RWPE2 (cell line): ENCODE results near the gene AFAP1L2.

ENCODE experiments used
- ATAC-seq: fragments of 200-7000 bp; cut with Tn5 transposase; 3 replicates; pipeline ENCODE4 v1.9.1; 2021; ENCODE audit warnings: low read depth
- DNase-seq: peaks from one replicate; pipeline ENCODE4 v3.0.0-alpha.2; 2020; ENCODE audit warnings: low spot score
- H3K27ac ChIP-seq: fragments of 450-650 bp; 2 replicates; pipeline ENCODE4 v1.5.1; 2017; ENCODE audit warnings: mild to moderate bottlenecking; ENCODE audit not compliant: poor library complexity, severe bottlenecking
- H3K27me3 ChIP-seq: fragments of 250-450 bp; sonication (Bioruptor Pico); 2 replicates; pipeline ENCODE4 v1.5.1; 2021; ENCODE audit warnings: mild to moderate bottlenecking, moderate library complexity; ENCODE audit not compliant: insufficient read depth, poor library complexity, severe bottlenecking
- H3K36me3 ChIP-seq: fragments of 250-450 bp; sonication (Bioruptor Pico); 2 replicates; pipeline ENCODE4 v1.5.1; 2020; ENCODE audit warnings: low read depth, mild to moderate bottlenecking, moderate library complexity
- H3K4me1 ChIP-seq: fragments of 250-450 bp; sonication (Bioruptor Pico); 2 replicates; pipeline ENCODE4 v1.5.1; 2021; ENCODE audit warnings: mild to moderate bottlenecking, moderate library complexity; ENCODE audit not compliant: insufficient read depth, poor library complexity, severe bottlenecking
- H3K4me3 ChIP-seq: fragments of 250-450 bp; sonication (Bioruptor Pico); 2 replicates; pipeline ENCODE4 v1.5.1; 2021; ENCODE audit warnings: mild to moderate bottlenecking, moderate library complexity; ENCODE audit not compliant: severe bottlenecking
- H3K9me3 ChIP-seq: fragments of 250-450 bp; sonication (Bioruptor Pico); 2 replicates; pipeline ENCODE4 v1.5.1; 2021; ENCODE audit warnings: mild to moderate bottlenecking, moderate library complexity; ENCODE audit not compliant: severe bottlenecking
- CTCF ChIP-seq: fragments of 450-650 bp; IDR thresholded peaks from one replicate; pipeline ENCODE4 v1.5.1; 2017; ENCODE audit warnings: mild to moderate bottlenecking, moderate library complexity; ENCODE audit not compliant: poor library complexity, severe bottlenecking

Gene AFAP1L2

GRCh38 chr10:114304571-114305421, 99.5 kb downstream of the AFAP1L2 start:
- no peak for ATAC-seq
- DNase-seq = no peak
- no peaks in the 10 kb centered on the region for H3K27me3 ChIP-seq
- H3K36me3 ChIP-seq = peaks cover 9% of the 10 kb centered on the region
- no peak overlapping the region for H3K4me3 ChIP-seq
- TF ChIP-seq CTCF = no peak
- H3K4me1 ChIP-seq = peaks cover 19% of the 10 kb centered on the region
- no peaks in the 10 kb centered on the region for H3K9me3 ChIP-seq
- H3K27ac ChIP-seq = no peak overlapping the region

GRCh38 chr10:114304017-114304570, 100.2 kb downstream of the AFAP1L2 start:
- Histone ChIP-seq H3K4me3 (no peak overlapping the region), H3K27ac (no peak overlapping the region)
- DNase-seq = no peak

GRCh38 chr10:114303556-114303955, 100.7 kb downstream of the AFAP1L2 start:
- no peak for ATAC-seq

More at GRCh38 chr10:114304017-114304570, 100.2 kb downstream of the AFAP1L2 start:
- no peaks in the 10 kb centered on the region for H3K27me3 ChIP-seq
- peak; percentile 82 for TF ChIP-seq CTCF
- peaks cover 12% of the 10 kb centered on the region; the same call in 1 of the 2 replicates for H3K36me3 ChIP-seq
- peaks cover 19% of the 10 kb centered on the region for H3K4me1 ChIP-seq
- no peaks in the 10 kb centered on the region for H3K9me3 ChIP-seq
- no peak; the same call in 2 of the 3 replicates for ATAC-seq

GRCh38 chr10:114301951-114302710, 102.2 kb downstream of the AFAP1L2 start:
- Histone ChIP-seq H3K9me3 (no peaks in the 10 kb centered on the region), H3K4me3 (no peak overlapping the region), H3K4me1 (peaks cover 17% of the 10 kb centered on the region), H3K27me3 (no peaks in the 10 kb centered on the region), H3K27ac (peak overlapping the region; percentile 3), H3K36me3 (peaks cover 17% of the 10 kb centered on the region)
- TF ChIP-seq CTCF = no peak
- DNase-seq = no peak
- ATAC-seq = no peak

More at GRCh38 chr10:114303556-114303955, 100.7 kb downstream of the AFAP1L2 start:
- DNase-seq = no peak
- no peaks in the 10 kb centered on the region for H3K9me3 ChIP-seq
- H3K4me1 ChIP-seq = peaks cover 19% of the 10 kb centered on the region
- no peaks in the 10 kb centered on the region for H3K27me3 ChIP-seq
- H3K36me3 ChIP-seq = peaks cover 17% of the 10 kb centered on the region
- no peak overlapping the region for H3K4me3 ChIP-seq
- TF ChIP-seq CTCF = no peak
- H3K27ac ChIP-seq = no peak overlapping the region
